GM12874 (cell line): Measurements from ENCODE around the gene RABL2B.

Experiments used
- CTCF ChIP-seq: IDR thresholded peaks from 2 replicates; pipeline ENCODE4 v1.5.1; 2011; ENCODE audit warnings: low read depth, mild to moderate bottlenecking, control low read depth, low read length, moderate library complexity; ENCODE audit not compliant: insufficient read depth

The RABL2B gene

GRCh38 chr22:50730013-50730891, 53.2 kb downstream of the RABL2B start:
- no peak for TF ChIP-seq CTCF

- no peak for TF ChIP-seq CTCF
Observed at GRCh38 chr22:50729391-50730012, 53.9 kb downstream of the RABL2B start.

GRCh38 chr22:50728523-50728931, 54.9 kb downstream of the RABL2B start:
- TF ChIP-seq CTCF: no peak

- no peak for TF ChIP-seq CTCF
Observed at GRCh38 chr22:50727678-50728522, 55.5 kb downstream of the RABL2B start.

- 0 out of 2 replicates have a peak, but pooled peaks have one; percentile 6 for TF ChIP-seq CTCF
Observed at GRCh38 chr22:50726643-50727340, 56.6 kb downstream of the RABL2B start.

- TF ChIP-seq CTCF: no peak
Observed at GRCh38 chr22:50725597-50725996, 57.8 kb downstream of the RABL2B start.
